Peyer's patch (tissue), 4 donors: Measurements from ENCODE around the gene UBE3C.

Source experiments
- CTCF ChIP-seq, 6 experiments: fragments of 450-650 bp in 4 of 6; fragments of 200-600 bp in 2 of 6; sonication (generic) in 1 of 6; IDR thresholded peaks; one replicate each; pipeline ENCODE4 v1.5.1; 2017 to 2019; ENCODE audit warnings: antibody characterized with exemption in 6 of 6, mild to moderate bottlenecking in 3 of 6, moderate library complexity in 1 of 6
- POLR2A ChIP-seq, 2 donors: fragments of 450-650 bp; IDR thresholded peaks; one replicate each; pipeline ENCODE4 v1.5.1; 2017; ENCODE audit warnings: antibody characterized with exemption in 2 of 2, mild to moderate bottlenecking in 2 of 2, moderate library complexity in 2 of 2

GRCh38 chr7:157176771-157177170, 38.0 kb downstream of the UBE3C start:
- no peak for TF ChIP-seq CTCF (IDR thresholded peaks at IDR 0.05)
- no peak for TF ChIP-seq POLR2A (IDR thresholded peaks at IDR 0.05)
